Bronchial epithelial cell (primary cell): ENCODE measurements around the gene TRNT1. TPM values are rescaled to one million over a fixed set of nuclear protein-coding genes. Genes with fewer than 3 reads are reported as not detected.

Experiments used
- DNase-seq: peaks from one replicate; pipeline ENCODE4 v3.0.0-alpha.2; 2010; ENCODE audit warnings: low read depth
- FAIRE-seq: peaks from 2 replicates; lab custom pipeline; 2011; peaks lifted over from hg19 to GRCh38; lab: Jason Lieb, UNC
- H3K27me3 ChIP-seq: 2 replicates; pipeline ENCODE4 v1.5.1; 2011; ENCODE audit warnings: low read length; ENCODE audit not compliant: control insufficient read depth, insufficient read depth
- H3K36me3 ChIP-seq: 2 replicates; pipeline ENCODE4 v1.5.1; 2011; ENCODE audit warnings: low read length; ENCODE audit not compliant: control insufficient read depth, insufficient read depth
- H3K4me3 ChIP-seq: 2 replicates; pipeline ENCODE4 v1.5.1; 2011; ENCODE audit warnings: mild to moderate bottlenecking, low read depth, low read length, control low read depth
- CTCF ChIP-seq: IDR thresholded peaks from 2 replicates; pipeline ENCODE4 v1.5.1; 2011; ENCODE audit warnings: mild to moderate bottlenecking, moderate library complexity, low read length, control low read depth, inconsistent platforms; ENCODE audit not compliant: insufficient read depth, severe bottlenecking
- total RNA-seq: library from RNA; depleted of rRNA; stranded (reverse); fragments of >200 nt; gene quantifications from 2 replicates; pipeline ENCODE4 v1.2.1, GENCODE V29; 2014

The TRNT1 gene
- total RNA-seq, 1 donor from 2014 or later, result 14.5 TPM

GRCh38 chr3:3154879-3155610 is 28.3 kb downstream of the TRNT1 start:
- H3K27me3 ChIP-seq, result no peaks in the 10 kb centered on the region
- H3K36me3 ChIP-seq, result peaks cover 3% of the 10 kb centered on the region
- DNase-seq, result no peak
- no peak for TF ChIP-seq CTCF
- FAIRE-seq, result no peak
- H3K4me3 ChIP-seq, result no peak overlapping the region

- Histone ChIP-seq H3K36me3 (peaks cover 3% of the 10 kb centered on the region), H3K4me3 (no peak overlapping the region), H3K27me3 (no peaks in the 10 kb centered on the region)
- TF ChIP-seq CTCF, result no peak
- DNase-seq (no peak), FAIRE-seq (no peak)
These were observed 30.7 kb downstream of the TRNT1 start for GRCh38 chr3:3157484-3157883.

- Histone ChIP-seq H3K27me3 (no peaks in the 10 kb centered on the region), H3K36me3 (peaks cover 3% of the 10 kb centered on the region), H3K4me3 (no peak overlapping the region)
- DNase-seq, result no peak
- no peak for TF ChIP-seq CTCF
- no peak for FAIRE-seq
These were observed 34.1 kb downstream of the TRNT1 start for GRCh38 chr3:3160826-3161225.

- DNase-seq, result no peak
These were observed 38.5 kb downstream of the TRNT1 start for GRCh38 chr3:3165241-3165640.

GRCh38 chr3:3165650-3166049 is 38.9 kb downstream of the TRNT1 start:
- DNase-seq, result no peak
- Histone ChIP-seq H3K4me3 (no peak overlapping the region), H3K27me3 (no peaks in the 10 kb centered on the region), H3K36me3 (peaks cover 6% of the 10 kb centered on the region)
- no peak for TF ChIP-seq CTCF
- no peak for FAIRE-seq

More at GRCh38 chr3:3165241-3165640, 38.5 kb downstream of the TRNT1 start:
- H3K4me3 ChIP-seq, result no peak overlapping the region
- no peaks in the 10 kb centered on the region for H3K27me3 ChIP-seq
- peaks cover 6% of the 10 kb centered on the region for H3K36me3 ChIP-seq
- no peak for FAIRE-seq
- TF ChIP-seq CTCF, result no peak

- Histone ChIP-seq H3K27me3 (no peaks in the 10 kb centered on the region), H3K4me3 (no peak overlapping the region), H3K36me3 (peaks cover 10% of the 10 kb centered on the region)
- FAIRE-seq, result no peak
- TF ChIP-seq CTCF, result peak; percentile 24
- DNase-seq, result peak; percentile 53
These were observed 44.3 kb downstream of the TRNT1 start for GRCh38 chr3:3170998-3171397.
